Peyer's patch (tissue), 4 donors: ENCODE data around the gene ADGB. TPM values are rescaled to one million over a fixed set of nuclear protein-coding genes. Genes with fewer than 3 reads are reported as not detected.

Source experiments
- DNase-seq, 3 donors: peaks; one replicate each; pipeline ENCODE4 v3.0.0-alpha.2; 2017 to 2019
- H3K27ac ChIP-seq, 4 donors: fragments of 200-600 bp; sonication (generic); one replicate each; pipeline ENCODE4 v1.5.1; 2016 to 2019
- H3K27me3 ChIP-seq, 2 donors: fragments of 200-600 bp; sonication (generic); one replicate each; pipeline ENCODE4 v1.5.1; 2019
- H3K36me3 ChIP-seq, 3 donors: fragments of 200-600 bp; sonication (generic); one replicate each; pipeline ENCODE4 v1.5.1; 2016 to 2019
- H3K4me1 ChIP-seq, 4 donors: fragments of 200-600 bp; sonication (generic); one replicate each; pipeline ENCODE4 v1.5.1; 2016 to 2019
- H3K4me3 ChIP-seq, 4 donors: fragments of 200-600 bp; sonication (generic); 1 replicate in 3 of 4; 2 replicates in 1 of 4; pipeline ENCODE4 v1.5.1; 2016 to 2019; ENCODE audit warnings: mild to moderate bottlenecking in 1 of 4
- H3K9me3 ChIP-seq, 4 donors: fragments of 200-600 bp; sonication (generic); one replicate each; pipeline ENCODE4 v1.5.1; 2016 to 2019; ENCODE audit warnings: mild to moderate bottlenecking in 1 of 4
- CTCF ChIP-seq, 6 experiments: fragments of 450-650 bp in 4 of 6; fragments of 200-600 bp in 2 of 6; sonication (generic) in 1 of 6; IDR thresholded peaks; one replicate each; pipeline ENCODE4 v1.5.1; 2017 to 2019; ENCODE audit warnings: antibody characterized with exemption in 6 of 6, mild to moderate bottlenecking in 3 of 6, moderate library complexity in 1 of 6
- POLR2A ChIP-seq, 2 donors: fragments of 450-650 bp; IDR thresholded peaks; one replicate each; pipeline ENCODE4 v1.5.1; 2017; ENCODE audit warnings: antibody characterized with exemption in 2 of 2, mild to moderate bottlenecking in 2 of 2, moderate library complexity in 2 of 2
- total RNA-seq, 4 donors: library from RNA; depleted of rRNA; stranded (reverse); fragments of >200 nt; gene quantifications; one replicate each; pipeline ENCODE4 v1.1.0, GENCODE V29; 2016

Gene ADGB
- total RNA-seq, 4 donors from 2014 or later, result not detected

DNA sequence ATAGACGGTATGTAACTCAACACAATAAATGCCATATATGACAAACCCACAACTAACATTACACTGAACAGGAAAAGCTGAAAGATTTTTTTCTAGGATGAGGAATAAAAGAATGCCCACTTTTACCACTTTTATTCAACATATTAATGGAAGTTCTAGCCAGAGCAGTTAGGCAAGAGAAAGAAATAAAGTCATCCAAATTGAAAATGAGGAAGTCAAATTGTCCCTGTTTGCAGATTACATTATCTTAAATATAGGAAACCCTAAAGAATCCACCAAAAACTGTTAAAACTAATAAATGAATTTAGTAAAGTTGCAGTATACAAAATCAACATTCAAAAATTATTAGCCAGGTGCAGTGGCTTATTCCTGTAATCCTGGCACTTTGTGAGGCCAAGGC is 24.6 kb upstream of the ADGB start:
- H3K27me3 ChIP-seq, result no peaks in the 10 kb centered on the region
- H3K27ac ChIP-seq, result no peak overlapping the region
- H3K9me3 ChIP-seq, result no peaks in the 10 kb centered on the region
- H3K4me3 ChIP-seq, result no peak overlapping the region
- H3K36me3 ChIP-seq, result no peaks in the 10 kb centered on the region
- no peaks in the 10 kb centered on the region for H3K4me1 ChIP-seq
- DNase-seq, result no peak
- TF ChIP-seq POLR2A (IDR thresholded peaks at IDR 0.05), result no peak

- no peaks in the 10 kb centered on the region for H3K36me3 ChIP-seq
- no peak overlapping the region for H3K4me3 ChIP-seq
- H3K9me3 ChIP-seq, result no peaks in the 10 kb centered on the region
- H3K27me3 ChIP-seq, result no peaks in the 10 kb centered on the region
- TF ChIP-seq CTCF (IDR thresholded peaks at IDR 0.05) (no peak), POLR2A (IDR thresholded peaks at IDR 0.05) (no peak)
- no peak overlapping the region for H3K27ac ChIP-seq
- DNase-seq, result no peak
- H3K4me1 ChIP-seq, result no peaks in the 10 kb centered on the region
These were observed 20.7 kb upstream of the ADGB start for GRCh38 chr6:146578054-146578453.

DNA sequence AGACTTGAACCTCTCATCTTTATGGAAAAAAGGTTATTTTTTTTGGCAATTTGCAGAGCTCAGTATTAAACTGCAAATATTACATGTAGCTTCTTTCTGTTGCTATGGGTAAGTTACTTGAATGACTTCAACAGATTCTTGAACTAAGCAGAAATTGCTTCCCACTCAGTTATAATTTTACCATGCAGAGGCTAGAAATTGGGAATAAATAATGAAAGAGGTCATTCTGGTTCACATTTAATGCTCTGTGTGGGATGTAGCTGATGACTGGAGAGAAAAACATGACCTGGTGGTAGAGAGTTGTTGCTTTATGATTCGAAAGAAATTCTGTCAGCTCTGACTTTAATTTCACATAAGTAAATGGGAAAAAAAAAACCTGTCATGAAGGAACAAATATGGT is 16.8 kb upstream of the ADGB start:
- TF ChIP-seq CTCF (IDR thresholded peaks at IDR 0.05) (no peak), POLR2A (IDR thresholded peaks at IDR 0.05) (no peak)
- DNase-seq, result no peak
- H3K27me3 ChIP-seq, result no peaks in the 10 kb centered on the region
- H3K36me3 ChIP-seq, result no peaks in the 10 kb centered on the region
- no peak overlapping the region for H3K4me3 ChIP-seq
- no peaks in the 10 kb centered on the region for H3K4me1 ChIP-seq
- H3K27ac ChIP-seq, result no peak overlapping the region
- H3K9me3 ChIP-seq, result no peaks in the 10 kb centered on the region

- no peak overlapping the region for H3K4me3 ChIP-seq
- DNase-seq, result peak in 1 of 3 donors; percentile 60
- H3K36me3 ChIP-seq, result no peaks in the 10 kb centered on the region
- no peaks in the 10 kb centered on the region for H3K9me3 ChIP-seq
- no peak overlapping the region for H3K27ac ChIP-seq
- TF ChIP-seq POLR2A (IDR thresholded peaks at IDR 0.05) (no peak), CTCF (IDR thresholded peaks at IDR 0.05) (no peak)
- no peaks in the 10 kb centered on the region for H3K27me3 ChIP-seq
- no peaks in the 10 kb centered on the region for H3K4me1 ChIP-seq
These were observed 15.9 kb upstream of the ADGB start for GRCh38 chr6:146582857-146583256.

DNA sequence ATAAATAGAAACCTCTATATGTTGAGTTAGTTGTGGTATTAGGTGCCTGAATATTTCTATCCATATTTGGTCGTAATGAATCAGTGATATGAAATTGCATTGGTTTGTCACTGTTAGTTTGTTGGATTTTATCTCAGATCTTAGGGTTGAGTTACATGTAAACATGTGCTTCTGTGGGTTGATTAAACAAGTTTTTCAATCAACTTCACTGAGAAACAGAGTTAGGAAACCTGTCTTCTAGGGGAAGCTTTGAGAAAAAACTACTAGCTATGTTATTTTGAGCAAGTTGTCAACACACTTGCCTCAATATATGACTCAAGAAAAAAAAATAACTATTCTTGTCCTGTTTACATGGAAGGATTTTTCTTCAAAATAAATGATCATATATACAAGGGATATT is 14.8 kb upstream of the ADGB start:
- Histone ChIP-seq H3K27me3 (no peaks in the 10 kb centered on the region), H3K4me3 (no peak overlapping the region), H3K9me3 (no peaks in the 10 kb centered on the region), H3K27ac (no peak overlapping the region), H3K36me3 (no peaks in the 10 kb centered on the region), H3K4me1 (no peaks in the 10 kb centered on the region)
- DNase-seq, result no peak
- TF ChIP-seq POLR2A (IDR thresholded peaks at IDR 0.05), result no peak
- no peak for TF ChIP-seq CTCF (IDR thresholded peaks at IDR 0.05)

DNA sequence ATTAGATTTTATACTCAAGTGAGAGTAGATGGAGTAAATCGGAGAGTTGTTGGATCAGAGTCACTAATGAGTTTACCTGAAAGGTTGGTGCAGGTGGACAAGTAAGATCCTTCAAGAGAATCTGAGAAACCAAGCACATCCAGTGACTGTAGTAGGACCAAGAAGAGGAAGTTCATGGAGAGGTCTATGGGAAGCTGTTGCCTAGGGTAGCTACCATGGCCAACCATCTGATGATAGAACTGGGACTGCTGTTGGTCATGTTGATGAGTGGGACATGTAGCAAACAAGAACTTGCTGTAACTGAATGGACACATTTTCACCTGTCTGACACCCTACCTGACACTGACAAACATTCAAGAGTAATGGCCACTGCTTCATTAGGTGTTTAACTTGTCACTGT is 11.3 kb upstream of the ADGB start:
- Histone ChIP-seq H3K9me3 (no peaks in the 10 kb centered on the region), H3K27me3 (no peaks in the 10 kb centered on the region), H3K4me3 (no peak overlapping the region)

More for the DNA sequence above, 11.3 kb upstream of the ADGB start:
- no peak for DNase-seq
- H3K27ac ChIP-seq, result no peak overlapping the region
- H3K4me1 ChIP-seq, result no peaks in the 10 kb centered on the region
- H3K36me3 ChIP-seq, result no peaks in the 10 kb centered on the region
- TF ChIP-seq POLR2A (IDR thresholded peaks at IDR 0.05) (no peak), CTCF (IDR thresholded peaks at IDR 0.05) (no peak)
